Stimulated activated CD8-positive, alpha-beta memory T cell treated with anti-CD3 and anti-CD28 coated beads, Interleukin-12 subunit alpha, Interleukin-12 subunit beta, amount 100 ng/mL, for 4 hours (primary cell): ENCODE data around the gene DOC2A.
"Not testable (repeated sequence)": the region's sequence is repeated elsewhere in the genome, so short reads cannot be mapped to it uniquely, and the experiment has no call there.

Experiments used
- DNase-seq: peaks from one replicate; pipeline ENCODE4 v3.0.0-alpha.2; 2020; ENCODE audit warnings: low read depth

DOC2A gene

GRCh38 chr16:29972992-29973383 lies 37.8 kb downstream of the DOC2A start:
- no peak for DNase-seq

- no peak for DNase-seq
Measured at GRCh38 chr16:29972500-29972899, 38.3 kb downstream of the DOC2A start.

- DNase-seq: no peak
Measured at GRCh38 chr16:29971304-29971703, 39.5 kb downstream of the DOC2A start.

- DNase-seq: no peak
Measured at GRCh38 chr16:29968205-29968604, 42.6 kb downstream of the DOC2A start.

- DNase-seq: no peak
Measured at GRCh38 chr16:29963021-29963743, 47.6 kb downstream of the DOC2A start.

GRCh38 chr16:29962344-29962994 lies 48.4 kb downstream of the DOC2A start:
- DNase-seq: no peak

- DNase-seq: peak; percentile 92
Measured at GRCh38 chr16:29961479-29962343, 49.1 kb downstream of the DOC2A start, which contains the start of gene TMEM219. TMEM219 (plus strand) TSS chr16:29962079; CDS start chr16:29963144, 1,065 bp downstream.

GRCh38 chr16:29961127-29961478 lies 49.7 kb downstream of the DOC2A start:
- no peak for DNase-seq

- DNase-seq: not testable (repeated sequence)
Measured at GRCh38 chr16:29959821-29960220, 51.0 kb downstream of the DOC2A start.

- no peak for DNase-seq
Measured at GRCh38 chr16:29959293-29959692, 51.5 kb downstream of the DOC2A start.

- no peak for DNase-seq
Measured at GRCh38 chr16:29958756-29959155, 52.1 kb downstream of the DOC2A start.
